ENCODE results near the gene FCHO1.
A peak's percentile ranks its signal among the peaks of the same experiment; 100 is the strongest.

Gene FCHO1

GRCh38 chr19:17829855-17830566, 78.7 kb downstream of the FCHO1 start:
- DNase-seq (ENCODE audit: low spot score): no peak

- DNase-seq (ENCODE audit: low spot score): peak; percentile 52
Observed at GRCh38 chr19:17830567-17831418, 79.5 kb downstream of the FCHO1 start.

GRCh38 chr19:17831419-17831888, 80.2 kb downstream of the FCHO1 start:
- no peak for DNase-seq (ENCODE audit: low spot score)

- DNase-seq (ENCODE audit: low spot score): no peak
Observed at GRCh38 chr19:17832443-17833208, 81.3 kb downstream of the FCHO1 start.

GRCh38 chr19:17834350-17835181, 83.3 kb downstream of the FCHO1 start:
- no peak for DNase-seq (ENCODE audit: low spot score)

GRCh38 chr19:17835182-17836006, 84.1 kb downstream of the FCHO1 start:
- no peak for DNase-seq (ENCODE audit: low spot score)

GRCh38 chr19:17836530-17836929, 85.3 kb downstream of the FCHO1 start:
- DNase-seq (ENCODE audit: low spot score): no peak

GRCh38 chr19:17837972-17838371, 86.7 kb downstream of the FCHO1 start:
- no peak for DNase-seq (ENCODE audit: low spot score)

Measured in activated CD4-positive, alpha-beta T cell treated with anti-CD3 and anti-CD28 coated beads, Interleukin-2, Interleukin-4, amounts not matched to agents 100 ng/mL and 50 ng/mL, durations not matched to agents 16 hours and 8 hours (primary cell).